Measurements from ENCODE around the gene MCAT. TPM values are rescaled to one million over a fixed set of nuclear protein-coding genes. Genes with fewer than 3 reads are reported as not detected.

The MCAT gene
- polyA plus RNA-seq (2012; rRNA removed) = 12.0 and 13.1 TPM in 2 replicates
- polyA plus RNA-seq (2012; cell fraction: cytosol; rRNA removed) = 7.7 and 10.5 TPM in 2 replicates
- polyA plus RNA-seq (2012; cell fraction: nucleus; rRNA removed) = 8.9 and 13.2 TPM in 2 replicates

DNA sequence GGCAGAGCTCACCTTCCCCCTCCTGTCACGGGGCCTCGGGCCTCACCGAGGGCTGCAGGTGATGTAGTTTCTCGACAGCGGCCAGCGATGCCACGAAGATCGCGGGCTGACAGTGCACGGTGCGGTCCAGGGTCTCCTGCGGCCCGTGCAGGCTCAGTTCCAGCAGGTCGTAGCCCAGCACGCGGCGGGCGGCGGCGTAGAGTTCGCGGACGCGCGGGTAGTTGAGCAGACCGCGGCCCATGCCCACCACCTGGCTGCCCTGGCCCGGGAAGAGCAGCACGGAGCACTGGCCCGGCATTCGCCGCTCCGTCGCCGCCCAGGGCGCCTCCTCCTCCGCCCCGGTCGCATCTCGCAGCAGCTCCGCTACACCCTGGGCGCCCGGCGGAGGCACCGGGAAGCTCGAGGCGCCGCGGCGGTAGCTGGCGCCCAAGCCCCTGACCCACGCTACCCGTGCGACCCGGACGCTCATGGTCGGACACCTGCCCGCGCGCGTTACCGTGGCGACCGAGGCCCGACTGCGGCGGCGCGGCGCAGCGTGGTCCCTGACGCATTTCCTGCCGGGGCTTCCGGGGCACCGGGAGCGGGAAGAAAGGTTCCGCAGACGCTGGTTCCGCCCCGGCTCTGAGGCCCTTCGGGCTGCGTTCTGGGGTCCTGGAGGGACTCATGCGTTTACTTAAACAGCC lies at the start of gene MCAT:
Gene MCAT (minus strand): TSS at position 519 of the 683 bp plus-strand sequence. CDS start 50 bp downstream, at position 469.
- Histone ChIP-seq H3K27me3 (ENCODE audit: insufficient read depth) (no peaks in the 10 kb centered on the region), H4K20me1 (ENCODE audit: insufficient read depth) (no peaks in the 10 kb centered on the region), H2AFZ (ENCODE audit: low read depth) (peak within 1 kb of the TSS; percentile 89), H3K79me2 (ENCODE audit: insufficient read depth) (peaks cover 14% of the 10 kb centered on the region; the same call in 1 of the 2 replicates), H3K4me3 (ENCODE audit: low read depth in 2 of 2, low read length in 1 of 2) (peak within 1 kb of the TSS; percentile 64 to 76), H3K9me2 (no peaks in the 10 kb centered on the region), H3K9me3 (no peaks in the 10 kb centered on the region), H3K27ac (ENCODE audit: low read depth in 2 of 2, low read length in 1 of 2) (peak within 1 kb of the TSS; percentile 39 to 65), H3K4me1 (ENCODE audit: control insufficient read depth in 1 of 2, insufficient read depth in 2 of 2, low read depth in 1 of 2, low read length in 1 of 2) (peaks cover 0 to 3% of the 10 kb centered on the region in 2 experiments; a peak in 1 of 4 replicates), H3F3A (replicated peaks; ENCODE audit: insufficient read depth) (no peaks in the 10 kb centered on the region), H3K9ac (peak within 1 kb of the TSS; percentile 65), H3K36me3 (replicated peaks in 1 of 2; ENCODE audit: control insufficient read depth in 1 of 2, insufficient read depth in 2 of 2, low read length in 1 of 2) (peaks cover 0 to 4% of the 10 kb centered on the region in 2 experiments), H3K4me2 (peak within 1 kb of the TSS; percentile 76)
- POLR2A ChIA-PET = no interaction called here
- peak; percentile 89 for DNase-seq
- CTCF ChIA-PET = no interaction called here
- WGBS (ENCODE audit: low lambda C conversion rate) = 0% methylated on average over 2 of the region's 83 CpGs
- no peak for TF ChIP-seq YY1 (IDR thresholded peaks at IDR 0.05; ENCODE audit: low read depth)
- peak; percentile 54; the same call in 1 of the 2 replicates for TF ChIP-seq MXI1 (IDR thresholded peaks at IDR 0.05; ENCODE audit: low read depth, low read length)
- no peak for TF ChIP-seq RCOR1 (IDR thresholded peaks at IDR 0.05; ENCODE audit: low read length)
- TF ChIP-seq IRF3 (IDR thresholded peaks at IDR 0.05; ENCODE audit: low read depth, low read length) = no peak
- no peak for TF ChIP-seq JUND (IDR thresholded peaks at IDR 0.05)
- TF ChIP-seq SMC3 (IDR thresholded peaks at IDR 0.05; ENCODE audit: low read depth, low read length) = no peak
- TF ChIP-seq RFX5 (IDR thresholded peaks at IDR 0.05; ENCODE audit: low read length) = no peak
- TF ChIP-seq MAX (IDR thresholded peaks at IDR 0.05; ENCODE audit: low read depth) = no peak
- TF ChIP-seq SIN3A (IDR thresholded peaks at IDR 0.05; ENCODE audit: borderline replicate concordance, low read depth, low read length) = no peak
- no peak for TF ChIP-seq NFIC (IDR thresholded peaks at IDR 0.05; ENCODE audit: borderline replicate concordance)
- TF ChIP-seq GABPA (IDR thresholded peaks at IDR 0.05; ENCODE audit: low read depth) = peak; percentile 80
- TF ChIP-seq MEF2A (IDR thresholded peaks at IDR 0.05; ENCODE audit: borderline replicate concordance, low read depth) = no peak
- TF ChIP-seq USF1 (IDR thresholded peaks at IDR 0.05; ENCODE audit: borderline replicate concordance, low read depth) = no peak
- TF ChIP-seq ELF1 (IDR thresholded peaks at IDR 0.05) = peak; percentile 57
- TF ChIP-seq, protein P1, sequence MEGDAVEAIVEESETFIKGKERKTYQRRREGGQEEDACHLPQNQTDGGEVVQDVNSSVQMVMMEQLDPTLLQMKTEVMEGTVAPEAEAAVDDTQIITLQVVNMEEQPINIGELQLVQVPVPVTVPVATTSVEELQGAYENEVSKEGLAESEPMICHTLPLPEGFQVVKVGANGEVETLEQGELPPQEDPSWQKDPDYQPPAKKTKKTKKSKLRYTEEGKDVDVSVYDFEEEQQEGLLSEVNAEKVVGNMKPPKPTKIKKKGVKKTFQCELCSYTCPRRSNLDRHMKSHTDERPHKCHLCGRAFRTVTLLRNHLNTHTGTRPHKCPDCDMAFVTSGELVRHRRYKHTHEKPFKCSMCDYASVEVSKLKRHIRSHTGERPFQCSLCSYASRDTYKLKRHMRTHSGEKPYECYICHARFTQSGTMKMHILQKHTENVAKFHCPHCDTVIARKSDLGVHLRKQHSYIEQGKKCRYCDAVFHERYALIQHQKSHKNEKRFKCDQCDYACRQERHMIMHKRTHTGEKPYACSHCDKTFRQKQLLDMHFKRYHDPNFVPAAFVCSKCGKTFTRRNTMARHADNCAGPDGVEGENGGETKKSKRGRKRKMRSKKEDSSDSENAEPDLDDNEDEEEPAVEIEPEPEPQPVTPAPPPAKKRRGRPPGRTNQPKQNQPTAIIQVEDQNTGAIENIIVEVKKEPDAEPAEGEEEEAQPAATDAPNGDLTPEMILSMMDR (IDR thresholded peaks at IDR 0.05) = no peak
- no peak for TF ChIP-seq FOSL2 (IDR thresholded peaks at IDR 0.05; ENCODE audit: borderline replicate concordance, low read depth)
- TF ChIP-seq CHD2 (IDR thresholded peaks at IDR 0.05; ENCODE audit: low read length, partially characterized antibody) = peak; percentile 31
- TF ChIP-seq RXRA (IDR thresholded peaks at IDR 0.05; ENCODE audit: borderline replicate concordance, low read depth) = no peak
- TF ChIP-seq, protein P2, sequence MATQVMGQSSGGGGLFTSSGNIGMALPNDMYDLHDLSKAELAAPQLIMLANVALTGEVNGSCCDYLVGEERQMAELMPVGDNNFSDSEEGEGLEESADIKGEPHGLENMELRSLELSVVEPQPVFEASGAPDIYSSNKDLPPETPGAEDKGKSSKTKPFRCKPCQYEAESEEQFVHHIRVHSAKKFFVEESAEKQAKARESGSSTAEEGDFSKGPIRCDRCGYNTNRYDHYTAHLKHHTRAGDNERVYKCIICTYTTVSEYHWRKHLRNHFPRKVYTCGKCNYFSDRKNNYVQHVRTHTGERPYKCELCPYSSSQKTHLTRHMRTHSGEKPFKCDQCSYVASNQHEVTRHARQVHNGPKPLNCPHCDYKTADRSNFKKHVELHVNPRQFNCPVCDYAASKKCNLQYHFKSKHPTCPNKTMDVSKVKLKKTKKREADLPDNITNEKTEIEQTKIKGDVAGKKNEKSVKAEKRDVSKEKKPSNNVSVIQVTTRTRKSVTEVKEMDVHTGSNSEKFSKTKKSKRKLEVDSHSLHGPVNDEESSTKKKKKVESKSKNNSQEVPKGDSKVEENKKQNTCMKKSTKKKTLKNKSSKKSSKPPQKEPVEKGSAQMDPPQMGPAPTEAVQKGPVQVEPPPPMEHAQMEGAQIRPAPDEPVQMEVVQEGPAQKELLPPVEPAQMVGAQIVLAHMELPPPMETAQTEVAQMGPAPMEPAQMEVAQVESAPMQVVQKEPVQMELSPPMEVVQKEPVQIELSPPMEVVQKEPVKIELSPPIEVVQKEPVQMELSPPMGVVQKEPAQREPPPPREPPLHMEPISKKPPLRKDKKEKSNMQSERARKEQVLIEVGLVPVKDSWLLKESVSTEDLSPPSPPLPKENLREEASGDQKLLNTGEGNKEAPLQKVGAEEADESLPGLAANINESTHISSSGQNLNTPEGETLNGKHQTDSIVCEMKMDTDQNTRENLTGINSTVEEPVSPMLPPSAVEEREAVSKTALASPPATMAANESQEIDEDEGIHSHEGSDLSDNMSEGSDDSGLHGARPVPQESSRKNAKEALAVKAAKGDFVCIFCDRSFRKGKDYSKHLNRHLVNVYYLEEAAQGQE (IDR thresholded peaks at IDR 0.05; ENCODE audit: low read depth, low read length) = no peak
- TF ChIP-seq EP300 (IDR thresholded peaks at IDR 0.05; ENCODE audit: borderline replicate concordance in 1 of 2, low read depth in 1 of 2, low read length in 1 of 2) = no peak
- TF ChIP-seq RAD21 (IDR thresholded peaks at IDR 0.05; ENCODE audit: low read length) = no peak
- no peak for TF ChIP-seq FOXJ3 (CRISPR knock-in tag; IDR thresholded peaks at IDR 0.05)
- TF ChIP-seq TEAD4 (IDR thresholded peaks at IDR 0.05; ENCODE audit: borderline replicate concordance, insufficient read depth) = no peak
- peak; percentile 56; the same call in 1 of the 2 replicates for TF ChIP-seq TAF1 (IDR thresholded peaks at IDR 0.05; ENCODE audit: borderline replicate concordance, low read depth, low read length)
- peak; percentile 62 for TF ChIP-seq NRF1 (IDR thresholded peaks at IDR 0.05; ENCODE audit: low read depth, low read length)

All from SK-N-SH (cell line).